ENCODE results near the gene ATOSB. TPM values are rescaled to one million over a fixed set of nuclear protein-coding genes. Genes with fewer than 3 reads are reported as not detected.
A peak's percentile ranks its signal among the peaks of the same experiment; 100 is the strongest.

Gene ATOSB, protein sequence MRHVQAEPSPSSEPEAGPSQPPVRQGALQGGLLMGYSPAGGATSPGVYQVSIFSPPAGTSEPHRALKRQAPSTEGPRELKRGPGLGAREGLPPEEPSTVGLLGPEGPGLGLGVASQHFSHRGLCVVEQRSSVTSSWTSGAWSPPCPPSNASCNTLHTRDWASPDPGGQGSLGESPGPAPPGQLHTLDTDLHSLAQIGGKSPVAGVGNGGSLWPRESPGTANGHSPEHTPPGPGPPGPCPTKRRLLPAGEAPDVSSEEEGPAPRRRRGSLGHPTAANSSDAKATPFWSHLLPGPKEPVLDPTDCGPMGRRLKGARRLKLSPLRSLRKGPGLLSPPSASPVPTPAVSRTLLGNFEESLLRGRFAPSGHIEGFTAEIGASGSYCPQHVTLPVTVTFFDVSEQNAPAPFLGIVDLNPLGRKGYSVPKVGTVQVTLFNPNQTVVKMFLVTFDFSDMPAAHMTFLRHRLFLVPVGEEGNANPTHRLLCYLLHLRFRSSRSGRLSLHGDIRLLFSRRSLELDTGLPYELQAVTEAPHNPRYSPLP
- total RNA-seq = 10 to 100 TPM; 16.7 to 27.9 (median 19.4) TPM

DNA sequence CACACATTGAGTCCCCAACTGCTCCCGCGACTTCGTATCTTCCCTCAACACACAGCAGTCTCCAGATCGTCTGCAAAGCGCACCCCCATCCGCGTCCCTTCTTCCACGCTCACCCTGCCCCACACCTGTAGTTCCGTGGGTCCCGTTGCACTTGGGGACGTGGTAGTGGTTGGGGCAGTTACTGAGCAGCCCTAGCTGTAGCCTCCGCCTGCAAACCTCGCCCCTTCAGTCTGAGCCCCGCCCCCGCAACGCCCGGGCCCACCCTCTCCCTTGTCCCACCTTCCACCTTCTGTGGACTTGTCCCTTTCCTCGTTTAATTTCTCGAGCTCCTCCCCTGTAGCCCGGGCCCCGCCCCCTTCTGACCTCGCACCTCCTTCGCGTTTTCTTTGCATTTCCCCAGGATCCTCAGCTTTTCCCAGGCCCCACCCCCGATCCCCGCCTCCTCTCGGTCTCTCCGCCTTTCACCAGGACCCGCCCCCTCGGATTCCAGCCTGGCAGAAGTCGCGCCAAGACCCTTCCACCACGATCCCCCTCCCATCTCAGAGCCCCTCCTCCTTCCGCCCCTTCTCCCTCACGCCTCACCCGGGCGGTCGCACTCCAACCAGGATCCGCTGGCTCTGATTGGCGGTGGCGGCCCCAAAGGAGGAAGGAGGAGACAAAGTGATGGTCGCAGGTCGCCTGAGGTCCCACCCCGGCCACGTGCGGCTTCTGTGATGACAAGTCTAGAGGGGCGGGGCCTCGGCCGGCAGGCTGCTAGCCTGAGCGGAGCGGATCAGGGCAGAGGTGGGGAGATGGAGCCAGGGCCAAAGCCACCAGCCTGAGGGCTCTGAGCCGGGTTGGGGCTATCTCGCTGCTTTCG is at the start of gene ATOSB:
TSS of gene ATOSB (minus strand) at position 183 of the 859 bp plus-strand sequence. CDS start 7,588 bp downstream, outside the sequence.
- WGBS, 2 donors = 0% methylated on average over 49 of the region's 54 CpGs
- TF ChIP-seq POLR2A (IDR thresholded peaks at IDR 0.05) = no peak
- TF ChIP-seq, protein P1, sequence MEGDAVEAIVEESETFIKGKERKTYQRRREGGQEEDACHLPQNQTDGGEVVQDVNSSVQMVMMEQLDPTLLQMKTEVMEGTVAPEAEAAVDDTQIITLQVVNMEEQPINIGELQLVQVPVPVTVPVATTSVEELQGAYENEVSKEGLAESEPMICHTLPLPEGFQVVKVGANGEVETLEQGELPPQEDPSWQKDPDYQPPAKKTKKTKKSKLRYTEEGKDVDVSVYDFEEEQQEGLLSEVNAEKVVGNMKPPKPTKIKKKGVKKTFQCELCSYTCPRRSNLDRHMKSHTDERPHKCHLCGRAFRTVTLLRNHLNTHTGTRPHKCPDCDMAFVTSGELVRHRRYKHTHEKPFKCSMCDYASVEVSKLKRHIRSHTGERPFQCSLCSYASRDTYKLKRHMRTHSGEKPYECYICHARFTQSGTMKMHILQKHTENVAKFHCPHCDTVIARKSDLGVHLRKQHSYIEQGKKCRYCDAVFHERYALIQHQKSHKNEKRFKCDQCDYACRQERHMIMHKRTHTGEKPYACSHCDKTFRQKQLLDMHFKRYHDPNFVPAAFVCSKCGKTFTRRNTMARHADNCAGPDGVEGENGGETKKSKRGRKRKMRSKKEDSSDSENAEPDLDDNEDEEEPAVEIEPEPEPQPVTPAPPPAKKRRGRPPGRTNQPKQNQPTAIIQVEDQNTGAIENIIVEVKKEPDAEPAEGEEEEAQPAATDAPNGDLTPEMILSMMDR (IDR thresholded peaks at IDR 0.05) = no peak
- peak within 1 kb of the TSS; percentile 41 for H3K4me3 ChIP-seq (ENCODE audit: low read depth, poor library complexity, severe bottlenecking)
- DNase-seq (ENCODE audit: low spot score in 2 of 2) = peak; percentile 97 to 99
- intact Hi-C loops (cut with DNase I; ENCODE audit: low total_unique reads) = loop anchor here (5.0 kb wide), 1 partner anchor 361 kb away; no protein-coding TSS in a partner anchor

DNA sequence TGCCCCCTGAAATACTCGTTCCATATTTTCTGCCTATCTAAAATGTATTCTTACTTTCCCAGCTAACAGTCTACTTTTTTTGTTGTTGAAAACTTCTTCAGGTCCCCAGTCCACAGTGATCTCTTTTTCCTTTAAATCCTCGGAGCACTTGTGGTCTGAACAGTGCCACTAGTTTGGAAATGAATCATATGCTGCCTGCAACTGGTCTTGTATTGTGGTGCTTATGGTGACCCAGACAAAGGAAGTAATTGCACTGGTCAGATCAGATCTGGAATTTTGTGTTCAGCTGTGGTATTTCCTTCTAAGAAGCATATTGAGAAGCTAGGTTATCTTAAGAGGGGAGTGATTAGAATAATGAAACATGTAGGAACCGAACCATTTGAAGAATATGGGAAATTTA is 49.0 kb upstream of the ATOSB start:
- no peak for DNase-seq (ENCODE audit: low spot score in 2 of 2)
- WGBS, 2 donors = 80 to 81% methylated on average over 3 of the region's 3 CpGs
- intact Hi-C loops (cut with DNase I; ENCODE audit: low total_unique reads) = no loop called here

DNA sequence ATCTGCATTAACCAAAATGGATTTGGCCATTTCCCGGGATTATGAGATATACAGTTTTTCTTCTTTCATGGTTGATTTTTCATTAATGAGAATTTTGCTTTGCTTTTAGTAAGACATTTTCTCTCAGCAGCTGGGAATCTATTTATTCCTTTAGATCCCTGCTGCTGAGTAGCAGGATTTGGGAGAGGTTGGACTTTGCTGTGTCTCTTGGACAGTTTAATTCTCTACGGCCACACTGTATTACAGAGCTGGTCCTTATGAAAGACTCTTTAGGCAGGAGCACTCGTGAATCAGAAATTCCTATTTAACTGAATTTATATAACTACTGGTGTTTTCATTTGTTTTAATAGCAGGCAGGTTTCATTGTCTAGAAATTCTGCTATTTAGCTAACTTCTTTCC is 47.8 kb upstream of the ATOSB start:
- intact Hi-C loops (cut with DNase I; ENCODE audit: low total_unique reads) = no loop called here
- DNase-seq (ENCODE audit: low spot score in 2 of 2) = no peak
- TF ChIP-seq POLR2A (IDR thresholded peaks at IDR 0.05) = no peak
- TF ChIP-seq, protein P1 (IDR thresholded peaks at IDR 0.05) = no peak
- no peak overlapping the region for H3K4me3 ChIP-seq (ENCODE audit: low read depth, poor library complexity, severe bottlenecking)
- WGBS, 2 donors = 82 to 86% methylated on average over 3 of the region's 3 CpGs

More for the DNA sequence above, 49.0 kb upstream of the ATOSB start:
- no peak overlapping the region for H3K4me3 ChIP-seq (ENCODE audit: low read depth, poor library complexity, severe bottlenecking)
- TF ChIP-seq POLR2A (IDR thresholded peaks at IDR 0.05) = no peak
- TF ChIP-seq, protein P1 (IDR thresholded peaks at IDR 0.05) = no peak

DNA sequence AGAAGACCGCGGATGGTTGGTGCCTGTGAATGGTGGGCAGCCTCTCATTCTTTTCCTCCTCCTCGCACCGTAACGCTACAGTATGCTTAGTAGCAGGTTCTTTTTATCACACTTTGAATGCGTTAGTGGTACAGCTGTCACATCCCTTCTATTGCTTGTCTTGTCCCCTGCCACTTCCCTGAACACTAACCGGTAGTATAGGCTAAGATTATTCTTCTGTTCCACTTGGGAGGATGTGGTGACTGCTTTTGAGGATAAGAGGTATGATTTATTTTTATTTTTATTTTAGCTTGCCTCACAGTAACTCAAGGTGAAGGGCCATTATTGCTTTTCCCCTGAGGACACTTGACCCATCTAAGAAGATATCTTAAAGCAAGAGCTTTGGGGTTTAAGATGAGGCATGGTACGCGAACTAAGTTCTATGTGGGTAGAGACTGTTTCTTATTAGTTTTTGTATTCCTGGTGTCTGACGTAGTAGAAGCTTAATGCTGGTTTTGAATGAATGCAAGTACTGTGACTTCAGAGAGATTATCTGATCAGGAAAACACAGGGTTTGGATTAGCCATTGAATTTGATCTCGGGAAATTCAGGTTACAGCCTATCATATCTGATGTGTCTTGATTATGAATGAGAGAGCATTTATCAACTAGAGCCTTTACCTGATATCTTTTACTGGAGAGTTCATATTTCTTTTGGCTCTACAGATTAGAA is 47.1 kb upstream of the ATOSB start:
- H3K4me3 ChIP-seq (ENCODE audit: low read depth, poor library complexity, severe bottlenecking) = peak overlapping the region; percentile 56
- intact Hi-C loops (cut with DNase I; ENCODE audit: low total_unique reads) = no loop called here
- 19 to 20% methylated on average over 11 of the region's 11 CpGs for WGBS, 2 donors
- DNase-seq (ENCODE audit: low spot score in 2 of 2) = no peak
- no peak for TF ChIP-seq POLR2A (IDR thresholded peaks at IDR 0.05)

DNA sequence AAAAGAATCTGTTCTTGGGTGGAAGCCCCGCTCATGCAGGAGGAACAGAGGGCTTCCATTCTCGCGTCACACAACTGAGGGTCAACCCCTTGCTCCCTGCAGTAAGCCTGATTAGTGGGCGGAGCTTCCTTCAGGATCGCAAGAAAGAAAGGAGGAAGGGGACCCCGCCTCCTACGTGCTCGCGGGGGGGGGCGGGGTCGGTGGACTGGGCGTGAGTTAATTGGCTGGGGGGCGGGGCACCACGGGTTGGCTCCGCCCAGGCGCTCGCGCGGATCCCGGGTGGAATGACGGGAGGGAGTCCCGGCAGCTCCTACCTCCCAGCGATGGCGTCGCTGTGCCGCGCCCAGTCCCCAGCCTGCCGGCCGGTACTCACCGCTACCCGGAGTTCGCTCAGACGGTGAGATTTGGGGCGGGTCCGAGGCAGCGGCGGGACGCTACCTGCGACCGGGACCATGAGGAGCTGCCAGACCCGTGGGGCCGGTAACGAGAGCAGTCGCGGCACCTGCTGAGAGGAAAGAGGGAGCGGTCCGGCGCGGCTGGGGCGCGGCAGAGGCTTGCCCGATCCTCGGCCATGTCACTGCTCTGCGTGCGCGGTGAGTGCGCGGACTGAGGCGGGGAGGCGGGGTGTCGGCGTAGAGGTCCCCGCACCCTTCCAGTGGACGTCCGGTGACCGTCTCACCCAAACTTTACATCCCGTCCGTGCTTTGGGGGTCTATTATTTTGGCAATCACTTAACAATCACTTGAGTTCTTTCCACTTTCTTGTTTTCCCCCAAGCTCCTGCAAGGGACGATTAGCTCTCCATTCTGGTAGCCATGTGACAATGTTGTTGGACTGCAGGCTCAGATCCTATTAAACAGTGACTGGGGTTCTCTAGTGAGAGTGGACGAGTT is 46.3 kb upstream of the ATOSB start, which contains the start of gene UNC13B:
TSS of gene UNC13B (plus strand) at position 297 of the 892 bp plus-strand sequence. CDS start at position 572, 275 bp downstream.
- intact Hi-C loops (cut with DNase I; ENCODE audit: low total_unique reads) = no loop called here
- peak within 1 kb of the TSS; percentile 56 for H3K4me3 ChIP-seq (ENCODE audit: low read depth, poor library complexity, severe bottlenecking)
- WGBS, 2 donors = 1% methylated on average over 42 to 70 of the region's 70 CpGs
- TF ChIP-seq, protein P1 (IDR thresholded peaks at IDR 0.05) = no peak
- DNase-seq (ENCODE audit: low spot score in 2 of 2) = peak; percentile 94 to 99

All from lower leg skin (tissue), 4 donors.